ENCODE data around the gene PTGES.
"Not testable (repeated sequence)": the region's sequence is repeated elsewhere in the genome, so short reads cannot be mapped to it uniquely, and the experiment has no call there.

Gene PTGES

DNA sequence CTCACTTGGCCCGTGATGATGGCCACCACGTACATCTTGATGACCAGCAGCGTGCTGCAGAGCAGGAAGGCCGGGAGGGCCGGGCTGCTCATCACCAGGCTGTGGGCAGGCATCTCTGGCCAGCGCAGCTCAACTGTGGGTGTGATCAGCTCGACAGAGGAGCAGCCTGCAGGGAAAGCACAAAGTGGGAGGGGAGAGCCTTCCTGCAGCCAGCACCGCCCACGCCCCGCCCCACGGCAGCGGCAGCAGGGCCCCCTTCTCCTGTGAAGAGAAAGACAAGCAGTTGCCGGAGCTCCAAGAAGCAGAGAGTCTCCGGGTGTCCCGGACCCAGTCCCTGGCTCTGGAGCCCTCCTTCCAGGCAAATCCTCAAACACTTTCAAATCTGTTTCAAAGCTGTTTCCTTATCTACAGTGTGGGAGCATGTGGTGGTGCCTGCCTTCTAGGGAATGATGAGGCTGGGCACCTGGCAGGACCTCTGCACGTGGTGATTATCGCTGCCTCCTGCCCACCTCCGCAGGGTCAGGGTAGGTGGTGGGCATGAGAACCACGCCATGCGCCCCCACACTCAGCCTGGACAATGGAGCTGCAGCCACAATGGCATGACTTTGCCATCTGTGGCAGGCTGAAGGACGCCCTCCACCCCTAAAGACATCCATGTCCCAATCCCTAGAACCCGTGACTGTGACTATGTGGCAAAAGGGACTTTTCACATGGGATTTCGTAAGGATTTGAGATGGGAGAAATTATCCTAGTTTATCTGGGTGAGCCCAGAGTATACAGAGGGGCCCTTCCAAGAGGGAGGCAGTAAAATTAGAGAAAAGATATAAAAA, at the start of gene PTGES:
Gene PTGES (minus strand): TSS at position 143 of the 830 bp plus-strand sequence. CDS start 30 bp downstream, at position 113.
- ATAC-seq (peak; percentile 47), DNase-seq (peak; percentile 59)
- Mint-ChIP-seq H3K4me3 (no peak within 1 kb of the TSS), H3K27me3 (peaks cover 14% of the 10 kb centered on the region), H3K36me3 (ENCODE audit: low read depth) (no peaks in the 10 kb centered on the region), H3K27ac (peak within 1 kb of the TSS; percentile 8), H3K4me1 (peaks cover 27% of the 10 kb centered on the region), H3K9me3 (no peaks in the 10 kb centered on the region)

- Mint-ChIP-seq H3K27ac (no peak overlapping the region), H3K27me3 (no peaks in the 10 kb centered on the region), H3K4me1 (peaks cover 22% of the 10 kb centered on the region), H3K4me3 (no peak overlapping the region), H3K36me3 (ENCODE audit: low read depth) (peaks cover 13% of the 10 kb centered on the region), H3K9me3 (no peaks in the 10 kb centered on the region)
- DNase-seq (no peak), ATAC-seq (no peak)
Observed at GRCh38 chr9:129801504-129801903, 48.7 kb upstream of the PTGES start.

- H3K27ac Mint-ChIP-seq, result no peak overlapping the region
- H3K36me3 Mint-ChIP-seq (ENCODE audit: low read depth), result no peaks in the 10 kb centered on the region
- H3K4me1 Mint-ChIP-seq, result peaks cover 4% of the 10 kb centered on the region
- DNase-seq (no peak), ATAC-seq (no peak)
- H3K4me3 Mint-ChIP-seq, result no peak overlapping the region
- no peaks in the 10 kb centered on the region for H3K27me3 Mint-ChIP-seq
- H3K9me3 Mint-ChIP-seq, result no peaks in the 10 kb centered on the region
Observed at GRCh38 chr9:129798973-129799372, 46.1 kb upstream of the PTGES start.

DNA sequence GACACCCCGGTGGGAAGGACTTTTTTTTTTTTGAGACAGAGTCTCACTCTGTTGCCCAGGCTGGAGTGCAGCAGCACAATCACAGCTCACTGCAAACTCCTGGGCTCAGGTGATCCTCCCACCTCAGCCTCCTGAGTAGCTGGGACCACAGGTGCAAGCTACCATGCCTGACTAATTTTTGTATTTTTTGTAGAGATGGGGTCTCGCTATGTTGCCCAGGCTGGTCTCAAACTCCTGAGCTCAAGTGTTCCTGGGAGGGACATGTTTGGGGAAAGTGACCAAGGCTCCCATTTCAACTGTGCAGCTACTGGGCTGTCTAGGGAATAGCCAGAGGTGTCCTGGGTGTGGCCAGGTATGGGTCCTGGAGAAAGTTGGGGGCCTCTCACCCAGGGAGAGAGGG, 43.2 kb upstream of the PTGES start:
- not testable (repeated sequence) for H3K27ac Mint-ChIP-seq; H3K4me1 Mint-ChIP-seq; H3K36me3 Mint-ChIP-seq (ENCODE audit: low read depth); H3K4me3 Mint-ChIP-seq; H3K9me3 Mint-ChIP-seq; ATAC-seq; DNase-seq; H3K27me3 Mint-ChIP-seq

DNA sequence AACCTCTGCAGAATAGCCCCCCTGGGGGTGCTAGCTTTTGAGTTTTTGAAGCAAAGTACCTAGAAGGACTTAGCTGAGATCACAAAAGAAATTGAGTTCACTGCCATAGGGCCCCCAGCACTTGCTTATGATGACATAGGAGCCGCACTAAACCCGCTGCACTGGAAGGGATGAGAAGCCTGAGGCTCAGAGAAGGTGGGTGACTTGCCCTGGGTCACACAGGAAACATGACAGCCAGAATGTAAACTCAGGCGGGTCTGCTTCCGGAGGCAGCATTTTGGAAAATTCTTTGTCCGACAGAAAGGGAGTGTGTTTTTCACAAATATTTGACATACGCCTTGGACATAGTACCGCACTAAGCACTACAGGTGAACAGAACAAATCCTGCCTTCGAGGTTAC, 41.7 kb upstream of the PTGES start:
- no peaks in the 10 kb centered on the region for H3K9me3 Mint-ChIP-seq
- H3K27ac Mint-ChIP-seq, result no peak overlapping the region
- peaks cover 4% of the 10 kb centered on the region for H3K27me3 Mint-ChIP-seq
- DNase-seq, result no peak
- no peak for ATAC-seq
- H3K36me3 Mint-ChIP-seq (ENCODE audit: low read depth), result no peaks in the 10 kb centered on the region
- H3K4me1 Mint-ChIP-seq, result peaks cover 5% of the 10 kb centered on the region
- H3K4me3 Mint-ChIP-seq, result no peak overlapping the region

- Mint-ChIP-seq H3K27me3 (peaks cover 14% of the 10 kb centered on the region), H3K9me3 (no peaks in the 10 kb centered on the region), H3K4me3 (no peak overlapping the region), H3K27ac (no peak overlapping the region), H3K36me3 (ENCODE audit: low read depth) (no peaks in the 10 kb centered on the region), H3K4me1 (peaks cover 8% of the 10 kb centered on the region)
- no peak for ATAC-seq
- DNase-seq, result no peak
Observed at GRCh38 chr9:129786481-129786880, 33.6 kb upstream of the PTGES start.

GRCh38 chr9:129785866-129786265, 33.0 kb upstream of the PTGES start:
- no peak for ATAC-seq
- peaks cover 14% of the 10 kb centered on the region for H3K27me3 Mint-ChIP-seq
- no peak for DNase-seq
- no peak overlapping the region for H3K4me3 Mint-ChIP-seq
- H3K9me3 Mint-ChIP-seq, result no peaks in the 10 kb centered on the region
- H3K4me1 Mint-ChIP-seq, result peaks cover 12% of the 10 kb centered on the region
- no peaks in the 10 kb centered on the region for H3K36me3 Mint-ChIP-seq (ENCODE audit: low read depth)
- H3K27ac Mint-ChIP-seq, result no peak overlapping the region

DNA sequence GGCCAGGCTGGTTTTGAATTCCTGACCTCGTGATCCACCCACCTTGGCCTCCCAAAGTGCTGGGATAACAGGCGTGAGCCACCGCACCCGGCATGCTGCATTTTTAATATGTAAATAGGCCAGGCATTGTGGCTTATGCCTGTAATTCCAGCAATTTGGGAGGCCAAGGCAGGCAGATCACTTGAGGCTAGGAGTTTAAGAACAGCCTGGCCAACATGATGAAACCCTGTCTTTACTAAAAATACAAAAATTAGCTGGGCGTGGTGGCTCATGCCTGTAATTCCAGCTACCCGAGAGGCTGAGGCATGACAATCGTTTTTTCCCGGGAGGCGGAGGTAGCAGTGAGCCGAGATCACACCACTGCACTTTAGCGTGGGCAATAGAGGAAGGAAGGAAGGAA, 32.1 kb upstream of the PTGES start:
- H3K27ac Mint-ChIP-seq; H3K27me3 Mint-ChIP-seq; DNase-seq; ATAC-seq; H3K36me3 Mint-ChIP-seq (ENCODE audit: low read depth); H3K4me3 Mint-ChIP-seq; H3K9me3 Mint-ChIP-seq: not testable (repeated sequence)
- H3K4me1 Mint-ChIP-seq, result peaks cover 11% of the 10 kb centered on the region

DNA sequence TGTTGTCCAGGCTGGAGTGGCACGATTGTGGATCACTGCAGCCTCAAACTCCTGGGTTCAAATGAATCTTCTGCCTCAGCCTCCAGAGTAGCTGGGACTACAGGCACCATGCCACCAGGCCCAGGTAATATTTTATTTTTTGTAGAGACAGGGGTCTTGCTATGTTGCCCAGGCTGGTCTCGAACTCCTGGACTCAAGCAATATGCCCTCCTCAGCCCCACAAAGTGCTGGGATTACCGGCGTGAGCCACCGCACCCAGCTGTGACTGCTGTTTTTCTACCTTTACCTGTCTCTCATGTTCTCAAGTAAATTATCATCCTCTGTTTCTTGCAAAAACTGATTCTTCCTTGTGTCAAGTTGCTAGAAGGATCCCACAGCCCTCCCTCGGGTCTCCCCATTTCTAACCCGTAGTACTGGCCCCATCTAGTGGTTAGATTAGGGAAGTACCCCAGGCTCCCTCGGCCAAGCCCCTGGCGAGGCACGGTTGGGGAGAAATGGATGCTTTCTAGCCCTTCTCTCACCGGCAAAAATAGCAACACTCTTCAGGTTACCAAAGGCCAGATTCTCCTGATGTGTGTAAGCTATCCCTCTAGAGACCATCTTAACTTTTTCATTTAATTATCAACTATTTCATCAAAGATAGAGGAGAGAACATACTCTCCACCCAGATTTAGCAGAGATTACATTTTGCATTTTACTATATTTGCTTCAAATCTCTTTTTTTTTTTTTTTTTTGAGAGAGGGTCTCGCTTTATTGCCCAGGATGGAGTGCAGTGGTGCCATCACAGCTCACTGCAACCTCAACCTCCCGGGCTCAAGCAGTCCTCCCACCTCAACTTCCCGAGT, 30.9 kb upstream of the PTGES start:
- DNase-seq, result peak; percentile 76
- peaks cover 7% of the 10 kb centered on the region for H3K27me3 Mint-ChIP-seq
- no peaks in the 10 kb centered on the region for H3K36me3 Mint-ChIP-seq (ENCODE audit: low read depth)
- ATAC-seq, result peak; percentile 84
- H3K27ac Mint-ChIP-seq, result peak overlapping the region; percentile 4
- H3K9me3 Mint-ChIP-seq, result no peaks in the 10 kb centered on the region
- H3K4me1 Mint-ChIP-seq, result peaks cover 11% of the 10 kb centered on the region
- H3K4me3 Mint-ChIP-seq, result no peak overlapping the region

DNA sequence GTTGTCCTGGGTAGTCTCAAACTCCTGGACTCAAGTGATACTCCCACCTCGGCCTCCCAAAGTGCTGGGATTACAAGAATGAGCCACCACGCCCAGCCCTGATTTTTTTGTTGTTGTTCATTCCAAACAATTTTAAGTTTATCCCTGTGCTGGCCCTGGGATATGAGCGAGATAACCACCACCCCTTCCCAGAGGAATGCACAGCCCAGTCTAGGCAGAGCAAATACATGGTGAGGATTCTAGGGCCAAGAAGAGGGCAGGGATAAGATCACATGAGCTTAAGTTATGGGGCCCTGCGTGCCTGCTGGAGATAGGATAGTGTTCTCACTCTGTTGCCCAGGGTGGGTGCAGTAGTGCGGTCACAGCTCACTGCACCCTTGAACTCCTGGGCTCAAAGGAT, 29.1 kb upstream of the PTGES start:
- H3K4me1 Mint-ChIP-seq, result peaks cover 23% of the 10 kb centered on the region
- no peaks in the 10 kb centered on the region for H3K36me3 Mint-ChIP-seq (ENCODE audit: low read depth)
- DNase-seq (no peak), ATAC-seq (no peak)
- H3K27me3 Mint-ChIP-seq, result peaks cover 13% of the 10 kb centered on the region
- no peak overlapping the region for H3K4me3 Mint-ChIP-seq
- no peaks in the 10 kb centered on the region for H3K9me3 Mint-ChIP-seq
- H3K27ac Mint-ChIP-seq, result no peak overlapping the region

DNA sequence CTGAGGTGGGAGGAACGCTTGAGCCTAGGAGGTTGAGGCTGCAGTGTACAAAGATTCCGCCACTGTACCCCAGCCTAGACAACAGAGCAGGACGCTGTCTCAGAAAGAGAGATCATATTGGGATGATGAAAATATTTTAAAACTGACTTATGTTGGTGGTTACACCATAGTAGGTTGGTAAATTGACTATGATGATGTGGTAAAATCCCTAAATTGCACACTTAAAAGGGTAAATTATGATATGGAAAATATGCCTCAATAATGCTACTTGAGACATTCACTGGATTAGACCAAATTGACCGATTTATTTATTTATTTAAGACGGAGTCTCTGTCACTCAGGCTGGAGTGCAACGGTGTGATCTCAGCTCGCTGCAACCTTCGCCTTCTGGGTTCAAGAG, 28.3 kb upstream of the PTGES start:
- no peak overlapping the region for H3K4me3 Mint-ChIP-seq
- DNase-seq (no peak), ATAC-seq (peak; percentile 31)
- H3K4me1 Mint-ChIP-seq, result peaks cover 30% of the 10 kb centered on the region
- H3K27ac Mint-ChIP-seq, result no peak overlapping the region
- H3K27me3 Mint-ChIP-seq, result peaks cover 13% of the 10 kb centered on the region
- H3K36me3 Mint-ChIP-seq (ENCODE audit: low read depth), result no peaks in the 10 kb centered on the region
- no peaks in the 10 kb centered on the region for H3K9me3 Mint-ChIP-seq

DNA sequence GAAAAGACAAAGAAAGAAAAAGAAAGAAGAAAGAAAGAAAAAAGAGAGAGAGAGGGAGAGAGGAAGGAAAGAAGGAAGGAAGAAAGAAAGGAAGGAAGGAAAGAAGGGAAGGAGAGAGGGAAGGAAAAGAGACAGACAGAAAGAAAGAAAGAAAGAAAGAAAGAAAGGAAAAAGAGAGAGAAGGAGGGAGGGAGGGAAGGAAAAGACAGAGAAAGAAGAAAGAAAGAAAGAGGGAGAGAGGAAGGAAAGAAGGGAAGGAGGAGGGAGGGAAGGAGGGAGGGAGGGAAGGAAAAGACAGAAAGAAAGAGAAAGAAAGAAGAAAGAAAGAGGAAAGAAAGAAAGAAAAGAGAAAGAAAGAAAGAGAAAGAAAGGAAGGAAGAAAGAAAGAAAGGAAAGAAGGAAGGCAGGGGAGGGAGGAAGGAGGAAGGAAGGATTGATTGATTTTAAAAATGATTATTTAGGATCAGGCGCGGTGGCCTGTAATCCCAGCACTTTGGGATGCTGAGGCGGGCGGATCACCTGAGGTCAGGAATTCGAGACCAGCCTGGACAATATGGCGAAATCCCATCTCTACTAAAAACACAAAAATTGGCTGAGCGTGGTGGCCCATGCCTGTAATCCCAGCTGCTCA, 26.8 kb upstream of the PTGES start:
- peaks cover 15% of the 10 kb centered on the region for H3K27me3 Mint-ChIP-seq
- no peak overlapping the region for H3K4me3 Mint-ChIP-seq
- H3K27ac Mint-ChIP-seq, result no peak overlapping the region
- DNase-seq (no peak), ATAC-seq (no peak)
- peaks cover 30% of the 10 kb centered on the region for H3K4me1 Mint-ChIP-seq
- no peaks in the 10 kb centered on the region for H3K9me3 Mint-ChIP-seq
- no peaks in the 10 kb centered on the region for H3K36me3 Mint-ChIP-seq (ENCODE audit: low read depth)

DNA sequence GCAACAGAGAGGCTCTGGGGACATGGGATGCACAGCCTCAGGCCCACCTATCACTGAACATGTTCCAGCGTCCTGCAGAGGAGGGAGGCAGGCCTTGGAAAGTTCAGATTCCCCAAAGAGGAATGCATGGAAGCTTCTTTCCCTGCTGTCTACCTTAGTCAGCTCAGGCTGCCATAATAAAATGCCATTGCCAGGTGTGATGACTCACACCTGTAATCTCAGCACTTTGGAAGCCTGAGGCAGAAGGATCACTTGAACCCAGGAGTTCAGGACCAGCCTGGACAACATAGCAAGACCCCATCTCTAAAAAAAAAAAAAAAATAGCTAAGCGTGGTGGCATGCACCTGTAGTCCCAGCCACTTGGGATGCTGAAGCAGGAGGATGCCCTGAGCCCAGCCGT, 25.6 kb upstream of the PTGES start:
- Mint-ChIP-seq H3K27ac (no peak overlapping the region), H3K36me3 (ENCODE audit: low read depth) (no peaks in the 10 kb centered on the region), H3K9me3 (no peaks in the 10 kb centered on the region)

GRCh38 chr9:129777769-129778130, 24.9 kb upstream of the PTGES start:
- Mint-ChIP-seq H3K36me3 (ENCODE audit: low read depth) (no peaks in the 10 kb centered on the region), H3K27ac (peak overlapping the region; percentile 76), H3K4me1 (peaks cover 27% of the 10 kb centered on the region), H3K4me3 (peak overlapping the region; percentile 47), H3K9me3 (no peaks in the 10 kb centered on the region), H3K27me3 (peaks cover 17% of the 10 kb centered on the region)
- ATAC-seq (peak; percentile 12), DNase-seq (peak; percentile 10)

More for the DNA sequence above, 25.6 kb upstream of the PTGES start:
- DNase-seq, result no peak
- H3K4me3 Mint-ChIP-seq, result no peak overlapping the region
- peaks cover 27% of the 10 kb centered on the region for H3K4me1 Mint-ChIP-seq
- no peak for ATAC-seq
- peaks cover 17% of the 10 kb centered on the region for H3K27me3 Mint-ChIP-seq

Measured in activated naive CD8-positive, alpha-beta T cell treated with anti-CD3 and anti-CD28 coated beads, Interleukin-2, amount 50 U/mL, for 24 hours (primary cell).